Measurements from ENCODE around the gene BICC1.

The BICC1 gene, protein sequence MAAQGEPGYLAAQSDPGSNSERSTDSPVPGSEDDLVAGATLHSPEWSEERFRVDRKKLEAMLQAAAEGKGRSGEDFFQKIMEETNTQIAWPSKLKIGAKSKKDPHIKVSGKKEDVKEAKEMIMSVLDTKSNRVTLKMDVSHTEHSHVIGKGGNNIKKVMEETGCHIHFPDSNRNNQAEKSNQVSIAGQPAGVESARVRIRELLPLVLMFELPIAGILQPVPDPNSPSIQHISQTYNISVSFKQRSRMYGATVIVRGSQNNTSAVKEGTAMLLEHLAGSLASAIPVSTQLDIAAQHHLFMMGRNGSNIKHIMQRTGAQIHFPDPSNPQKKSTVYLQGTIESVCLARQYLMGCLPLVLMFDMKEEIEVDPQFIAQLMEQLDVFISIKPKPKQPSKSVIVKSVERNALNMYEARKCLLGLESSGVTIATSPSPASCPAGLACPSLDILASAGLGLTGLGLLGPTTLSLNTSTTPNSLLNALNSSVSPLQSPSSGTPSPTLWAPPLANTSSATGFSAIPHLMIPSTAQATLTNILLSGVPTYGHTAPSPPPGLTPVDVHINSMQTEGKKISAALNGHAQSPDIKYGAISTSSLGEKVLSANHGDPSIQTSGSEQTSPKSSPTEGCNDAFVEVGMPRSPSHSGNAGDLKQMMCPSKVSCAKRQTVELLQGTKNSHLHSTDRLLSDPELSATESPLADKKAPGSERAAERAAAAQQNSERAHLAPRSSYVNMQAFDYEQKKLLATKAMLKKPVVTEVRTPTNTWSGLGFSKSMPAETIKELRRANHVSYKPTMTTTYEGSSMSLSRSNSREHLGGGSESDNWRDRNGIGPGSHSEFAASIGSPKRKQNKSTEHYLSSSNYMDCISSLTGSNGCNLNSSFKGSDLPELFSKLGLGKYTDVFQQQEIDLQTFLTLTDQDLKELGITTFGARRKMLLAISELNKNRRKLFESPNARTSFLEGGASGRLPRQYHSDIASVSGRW

DNA sequence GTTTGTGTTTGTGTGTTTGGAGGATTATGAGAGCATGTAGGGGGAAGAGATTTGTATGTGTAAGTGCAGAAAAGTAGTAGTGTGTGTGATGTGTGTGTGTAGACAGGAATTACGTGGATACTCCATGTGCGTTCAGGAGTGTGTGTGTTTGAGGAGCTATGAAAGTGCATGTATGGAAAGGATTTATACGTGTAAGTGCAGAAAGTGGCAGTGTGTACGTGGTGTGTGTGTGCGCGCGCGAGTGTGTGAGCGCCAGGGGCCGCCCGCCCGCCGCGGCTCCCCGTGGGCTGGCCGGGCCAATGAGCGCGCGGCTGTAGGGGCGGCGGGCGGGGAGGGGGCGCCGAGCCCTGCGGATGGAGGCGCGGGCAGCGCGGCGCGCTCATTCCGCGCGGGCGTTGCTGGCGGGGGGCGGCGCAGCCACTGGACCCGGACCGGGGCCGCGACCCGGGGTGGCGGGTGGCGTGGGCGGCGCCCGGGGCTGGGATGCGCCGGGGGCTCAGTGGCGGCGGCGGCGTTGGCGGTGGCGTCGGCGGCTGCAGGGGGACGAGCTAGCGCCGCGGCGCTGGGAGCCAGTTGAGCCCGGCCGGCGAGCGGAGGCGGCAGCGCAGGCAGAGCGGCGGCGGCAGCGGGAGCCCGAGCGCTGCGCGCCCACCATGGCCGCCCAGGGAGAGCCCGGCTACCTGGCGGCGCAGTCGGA is at the start of gene BICC1:
Gene BICC1 (plus strand): TSS at position 382 of the 697 bp plus-strand sequence. CDS start 272 bp downstream, at position 654.
- no peak for DNase-seq

DNA sequence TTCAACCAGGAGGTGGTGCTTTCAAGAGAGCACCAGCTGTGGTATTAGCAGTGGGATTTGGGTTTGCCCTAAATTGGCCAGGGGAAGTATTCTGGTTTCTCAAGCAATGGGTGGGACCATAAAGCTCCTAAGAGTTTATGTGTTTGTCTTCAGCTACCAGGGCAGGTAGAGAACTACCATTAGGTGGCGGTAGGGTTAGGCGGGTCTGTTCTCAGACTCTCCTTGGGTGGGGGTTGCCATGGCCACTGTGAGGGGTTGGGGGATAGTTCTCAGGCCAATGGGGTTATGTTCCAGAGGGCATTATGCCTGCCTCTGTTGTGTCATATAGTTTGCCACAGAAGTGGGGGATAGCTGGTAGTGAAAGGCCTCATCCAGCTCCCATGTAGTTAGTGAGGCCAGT is 47.7 kb upstream of the BICC1 start:
- DNase-seq: no peak

DNA sequence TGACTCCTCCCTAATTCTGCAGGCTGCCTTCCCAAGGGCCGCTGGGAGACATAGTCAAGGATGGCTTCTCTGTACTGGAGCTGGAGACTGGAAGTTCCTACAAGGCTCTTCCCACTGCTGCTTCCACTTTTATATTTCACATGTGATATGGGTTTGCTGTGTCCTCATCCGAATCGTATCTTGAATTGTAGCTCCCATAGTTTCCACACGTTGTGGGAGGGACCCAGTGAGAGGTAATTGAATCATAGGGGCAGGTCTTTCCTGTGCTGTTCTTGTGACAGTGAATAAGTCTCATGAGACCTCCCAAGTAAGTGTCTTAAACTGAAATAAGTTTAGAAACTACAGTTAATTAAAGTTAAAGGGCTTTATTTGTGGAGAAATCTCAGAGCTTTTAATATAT is 47.0 kb upstream of the BICC1 start:
- DNase-seq: no peak

DNA sequence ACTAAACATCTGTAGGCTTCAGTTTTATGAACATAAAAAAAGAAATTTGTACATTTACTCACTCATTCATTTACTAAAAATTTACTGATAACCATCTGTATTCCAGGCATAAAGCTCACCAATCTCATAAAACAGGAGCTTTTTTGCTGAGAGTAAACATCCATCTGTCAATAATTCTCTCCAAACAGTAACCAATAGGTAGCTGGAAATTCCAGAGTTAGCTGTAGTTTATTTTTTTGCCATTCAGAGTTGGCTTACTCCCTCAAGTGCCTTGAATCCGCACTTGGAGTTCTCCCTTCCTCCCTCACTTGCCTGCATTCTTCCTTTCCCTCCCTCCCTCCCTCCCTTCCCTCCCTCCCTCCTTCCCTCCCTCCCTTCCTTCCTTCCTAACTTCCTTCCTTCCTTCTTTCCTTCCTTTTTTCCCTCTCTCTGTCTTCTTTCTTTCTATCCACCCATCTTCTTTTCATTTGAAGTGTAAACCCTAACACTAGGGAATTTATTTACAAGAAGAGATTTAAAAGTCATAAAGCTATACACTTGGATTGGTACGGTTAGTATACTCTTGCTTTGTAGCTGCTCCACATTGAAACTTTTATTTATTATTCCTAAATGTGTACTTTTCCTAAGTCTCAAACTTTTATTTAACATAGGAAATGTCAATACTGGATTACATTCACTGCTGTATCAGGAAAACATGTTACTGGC is 44.6 kb upstream of the BICC1 start:
- no peak for DNase-seq

DNA sequence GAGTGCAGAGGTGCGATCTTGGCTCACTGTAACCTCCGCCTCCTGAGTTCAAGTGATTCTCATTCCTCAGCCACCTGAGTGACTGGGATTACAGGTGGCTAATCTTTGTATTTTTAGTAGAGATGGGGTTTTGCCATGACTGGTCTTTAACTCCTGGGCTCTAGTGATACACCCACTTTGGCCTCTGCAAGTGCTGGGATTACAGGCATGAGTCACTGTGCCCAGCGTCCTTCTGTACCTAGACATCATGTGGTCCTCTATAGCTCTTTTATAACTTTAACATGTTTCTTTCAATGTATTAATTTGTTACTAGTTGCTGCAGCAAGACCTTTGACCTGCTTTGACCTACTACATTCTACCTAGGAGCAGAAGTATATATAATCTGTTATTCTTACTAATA is 38.7 kb upstream of the BICC1 start:
- DNase-seq: no peak

DNA sequence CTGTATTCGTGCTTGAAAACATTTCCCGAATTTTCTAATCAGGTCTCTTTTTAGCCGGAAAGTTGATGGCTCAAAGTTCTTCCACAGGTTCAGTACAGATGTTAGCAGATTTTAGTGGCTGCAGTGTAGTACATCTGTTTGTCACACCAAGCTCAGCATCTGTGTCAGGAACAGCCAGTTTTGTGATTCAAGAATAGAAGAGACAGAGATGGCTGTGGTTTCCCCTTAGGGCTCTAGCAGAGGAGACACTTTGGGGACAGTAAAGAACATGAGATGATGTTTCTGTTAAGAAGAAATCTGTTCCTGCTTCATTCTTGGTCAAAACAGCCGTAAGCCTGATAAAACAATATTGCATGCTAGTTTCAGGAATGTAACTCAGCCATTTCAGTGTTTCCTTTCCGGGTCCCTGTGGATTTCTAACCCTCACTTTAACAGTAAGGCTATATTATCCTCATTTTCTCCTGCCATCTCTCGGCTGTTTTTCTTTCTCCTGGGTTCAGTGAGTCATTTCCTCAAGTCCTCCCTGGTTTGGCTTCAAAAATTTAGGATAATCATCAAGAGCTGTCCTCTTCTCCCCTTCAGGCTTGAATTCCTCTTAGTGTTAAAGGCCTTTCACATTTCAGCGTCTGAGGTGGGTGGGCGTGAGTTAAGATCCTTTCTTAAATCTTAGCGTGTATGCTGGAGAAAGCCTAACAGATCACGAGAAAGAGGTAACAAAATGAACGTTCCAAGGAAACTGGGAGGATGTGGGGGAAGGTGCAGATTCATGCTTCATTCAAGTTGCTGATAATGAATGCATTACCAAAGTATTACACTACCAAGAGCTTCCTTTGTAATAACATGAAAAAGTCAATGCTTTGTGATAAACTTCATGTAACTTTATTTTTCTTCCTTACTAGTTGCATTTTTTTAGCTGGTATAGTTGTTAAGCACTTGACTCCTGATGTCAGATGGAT is 37.1 kb upstream of the BICC1 start:
- DNase-seq: no peak

DNA sequence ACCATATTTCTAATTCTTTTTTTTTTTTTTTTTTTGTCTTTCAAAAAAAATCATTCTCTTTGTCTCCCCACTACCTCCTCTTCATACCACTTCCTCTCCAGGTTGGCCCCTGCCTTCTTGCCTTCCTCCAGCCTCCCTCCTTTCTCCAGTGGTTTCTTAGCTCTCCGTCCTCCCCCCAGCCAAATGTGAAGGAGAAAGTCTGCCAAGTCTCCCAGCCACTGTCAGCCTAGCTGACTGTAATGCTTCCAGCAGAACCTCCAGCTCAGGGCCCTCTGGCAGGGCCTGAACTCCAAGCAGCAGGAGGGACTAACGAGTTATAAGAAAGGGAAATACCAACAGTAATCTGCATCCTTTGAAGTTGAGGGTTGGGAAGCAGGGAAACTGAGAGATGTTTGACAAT is 35.5 kb upstream of the BICC1 start:
- no peak for DNase-seq

DNA sequence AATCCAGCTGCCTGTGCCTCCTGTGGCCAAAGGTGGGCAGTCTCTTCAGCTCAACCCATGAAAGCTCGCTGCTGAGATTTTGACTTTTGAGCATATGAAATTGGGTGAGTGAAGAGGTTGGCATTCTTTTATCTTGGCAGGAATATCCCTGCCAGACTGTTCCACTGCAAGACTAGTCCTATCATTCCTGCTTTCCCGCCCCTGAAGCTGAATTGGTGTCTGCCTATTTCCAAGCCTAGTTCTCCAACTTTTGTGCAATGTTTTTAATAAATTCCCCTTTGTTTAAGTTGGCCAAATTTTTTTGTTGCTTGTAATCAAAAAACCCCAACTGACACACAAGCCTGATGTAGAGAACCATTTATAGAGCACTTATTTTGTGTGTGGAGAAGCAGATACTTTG is 34.8 kb upstream of the BICC1 start:
- no peak for DNase-seq

DNA sequence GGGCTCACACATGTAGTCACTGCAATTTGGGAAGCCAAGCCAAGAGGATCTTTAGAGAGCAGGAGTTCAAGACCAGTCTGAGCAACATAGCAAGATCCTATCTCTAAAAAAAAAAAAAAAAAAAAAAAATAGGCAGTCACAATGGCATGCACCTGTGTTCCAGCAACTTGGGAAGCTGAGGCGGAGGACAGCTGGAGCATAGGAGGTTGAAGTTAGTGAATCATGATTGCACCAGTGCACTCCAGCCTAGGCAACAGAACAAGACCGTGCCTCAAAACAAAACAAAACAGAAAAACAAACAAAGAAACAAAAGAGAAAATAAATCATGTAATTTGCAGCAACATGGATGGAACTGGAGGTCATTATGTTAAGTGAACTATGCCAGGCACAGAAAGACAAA is 33.6 kb upstream of the BICC1 start:
- no peak for DNase-seq

DNA sequence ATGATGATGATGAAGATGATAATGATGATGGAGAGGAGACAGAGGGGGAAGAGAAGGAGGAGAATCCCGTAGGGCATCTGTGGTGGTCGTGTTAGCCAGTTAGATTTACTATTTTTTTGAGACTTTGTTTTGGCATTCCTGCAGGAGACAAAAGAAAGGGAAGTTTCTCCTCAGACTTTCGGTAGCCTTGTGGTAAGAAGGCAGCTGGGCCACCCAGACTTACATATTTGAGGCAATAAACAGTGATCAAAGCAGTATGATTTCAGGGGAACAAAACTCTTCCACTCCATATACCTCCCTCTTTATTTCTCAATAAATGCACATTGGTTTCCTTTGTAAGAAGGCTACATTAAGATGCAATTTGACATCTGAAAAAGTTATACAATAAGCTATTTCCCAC is 32.4 kb upstream of the BICC1 start:
- DNase-seq: no peak

DNA sequence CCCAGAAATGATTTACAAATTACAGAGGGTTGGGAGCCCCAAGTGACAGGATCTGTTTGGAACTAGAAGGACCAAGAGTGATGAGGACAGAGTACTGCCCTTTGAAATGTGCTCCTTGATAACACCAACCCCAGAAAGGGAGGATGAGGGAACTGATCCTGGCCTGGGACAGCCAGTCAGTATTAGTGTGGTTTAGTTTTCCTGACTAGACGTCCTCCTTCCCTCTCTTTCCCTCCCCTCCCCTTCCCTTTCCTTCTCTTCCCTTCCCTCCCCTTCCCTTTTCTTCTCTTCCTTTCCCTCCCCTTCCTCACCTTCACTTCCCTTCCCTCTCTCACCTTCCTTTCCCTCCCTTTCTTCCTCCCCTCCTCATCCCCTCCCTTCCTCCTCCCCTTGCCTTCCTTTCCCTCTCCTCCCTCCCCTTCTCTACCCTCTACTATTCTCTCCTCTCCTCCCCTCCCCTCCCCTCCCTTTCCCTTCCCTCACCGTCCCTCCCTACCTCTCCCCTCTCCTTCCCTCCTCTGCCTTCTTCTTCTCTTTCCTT is 31.0 kb upstream of the BICC1 start:
- no peak for DNase-seq

DNA sequence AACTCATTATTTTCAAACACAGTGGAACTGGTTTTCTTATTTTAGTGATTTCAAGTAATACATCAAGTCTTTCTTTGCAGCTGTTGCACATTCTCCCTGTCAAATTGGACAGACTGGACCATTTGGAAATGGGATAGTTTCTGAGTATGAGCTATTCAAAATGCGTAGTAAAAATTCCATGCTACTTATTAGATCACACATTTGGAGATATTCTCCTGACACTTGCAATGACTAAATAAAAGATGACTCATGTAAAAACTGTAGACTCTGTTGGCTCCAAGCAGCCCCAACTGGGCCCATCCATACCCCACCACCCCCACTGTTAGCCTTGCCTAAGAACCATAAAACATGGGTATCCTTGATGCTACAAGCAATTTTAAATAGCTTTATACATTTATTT is 25.9 kb upstream of the BICC1 start:
- DNase-seq: no peak

DNA sequence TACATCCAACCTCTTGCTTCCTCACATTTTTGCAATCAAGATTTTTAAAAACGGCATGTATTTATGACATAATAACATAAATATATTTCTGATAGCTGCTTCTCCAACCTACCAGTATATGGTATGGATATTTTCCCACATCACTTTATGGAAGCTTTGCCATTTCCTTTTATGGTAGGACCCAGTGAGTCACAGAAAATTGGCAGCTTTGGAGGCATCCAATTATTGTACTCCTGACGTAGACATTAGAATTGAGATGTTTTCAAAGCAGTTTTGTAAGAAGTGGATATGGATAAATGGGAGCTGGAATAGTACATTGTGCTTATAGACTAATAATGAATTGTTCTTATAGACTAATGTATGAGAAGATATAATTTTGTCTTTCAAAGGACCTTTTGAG is 23.8 kb upstream of the BICC1 start:
- DNase-seq: no peak

DNA sequence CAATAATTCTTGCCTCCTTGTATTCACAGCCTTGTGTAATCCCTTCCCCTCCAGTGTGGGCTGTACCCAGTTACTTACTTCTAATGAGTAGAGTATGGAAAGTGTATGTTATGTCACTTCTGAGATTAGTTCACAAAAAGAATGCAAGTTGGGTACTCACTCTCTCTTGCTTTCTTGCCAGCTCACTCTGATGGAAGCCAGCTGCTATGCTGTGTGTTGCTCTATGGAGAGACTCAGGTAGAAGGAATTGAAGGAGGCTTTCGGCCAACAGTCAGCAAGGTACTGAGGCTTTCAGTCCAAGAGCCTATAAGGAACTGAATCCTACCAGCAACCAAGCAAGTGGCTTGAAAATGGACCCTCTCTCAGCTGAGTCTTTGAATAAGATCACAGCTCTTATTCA is 9.7 kb upstream of the BICC1 start:
- no peak for DNase-seq

DNA sequence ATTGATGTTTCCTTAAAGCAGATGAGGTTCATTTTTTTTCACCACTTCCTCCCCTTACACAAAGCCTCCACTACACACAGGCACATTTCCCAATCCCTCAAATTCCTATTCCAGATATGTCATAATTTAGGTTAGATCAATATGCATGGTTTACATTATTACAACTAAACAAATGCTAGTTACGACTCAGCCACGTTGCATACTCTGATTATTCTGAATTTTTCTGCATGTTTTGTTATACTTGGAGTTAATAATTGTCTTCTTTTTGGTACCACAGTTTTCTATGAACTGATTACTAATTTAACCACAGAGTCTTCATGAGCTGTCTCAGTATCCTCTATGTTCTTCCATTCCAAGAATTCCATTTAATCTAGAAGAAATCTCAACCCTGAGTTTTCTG is 4.4 kb upstream of the BICC1 start:
- DNase-seq: no peak

DNA sequence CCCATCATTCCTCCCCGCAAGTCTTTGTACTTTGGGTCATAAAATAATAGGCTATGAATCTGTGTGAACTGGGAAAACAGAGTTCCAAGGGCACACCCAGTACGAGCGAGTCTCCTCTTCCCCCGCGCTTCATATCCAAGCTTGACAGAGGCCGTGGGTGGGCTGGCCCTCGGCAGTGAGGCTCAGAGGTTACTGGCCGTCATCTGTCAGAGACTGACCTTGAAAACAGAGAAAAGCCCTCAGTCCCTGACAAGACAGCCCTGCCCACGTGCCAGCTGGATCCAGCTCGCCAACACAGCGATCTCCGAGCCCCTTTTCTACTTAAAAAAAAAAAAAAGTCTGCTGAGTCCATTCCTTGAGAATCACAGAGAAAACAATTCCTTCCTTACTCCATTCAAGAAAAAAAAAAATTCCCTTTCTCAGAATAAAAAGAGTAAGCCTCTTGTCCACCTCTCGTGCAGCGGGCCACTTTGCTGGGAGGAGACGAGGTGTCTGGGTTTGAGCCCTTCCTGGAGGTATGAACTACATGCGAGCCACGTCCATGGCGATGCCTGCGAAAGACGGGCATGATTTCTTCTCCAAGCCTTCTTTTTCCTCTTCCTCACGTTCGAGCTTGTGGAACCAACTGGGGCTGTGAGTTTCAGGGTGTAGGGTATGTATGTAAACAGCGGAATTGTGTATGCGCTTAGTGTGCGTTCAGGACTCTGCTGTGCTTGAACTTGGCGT is 744 bp upstream of the BICC1 start:
- no peak for DNase-seq

DNA sequence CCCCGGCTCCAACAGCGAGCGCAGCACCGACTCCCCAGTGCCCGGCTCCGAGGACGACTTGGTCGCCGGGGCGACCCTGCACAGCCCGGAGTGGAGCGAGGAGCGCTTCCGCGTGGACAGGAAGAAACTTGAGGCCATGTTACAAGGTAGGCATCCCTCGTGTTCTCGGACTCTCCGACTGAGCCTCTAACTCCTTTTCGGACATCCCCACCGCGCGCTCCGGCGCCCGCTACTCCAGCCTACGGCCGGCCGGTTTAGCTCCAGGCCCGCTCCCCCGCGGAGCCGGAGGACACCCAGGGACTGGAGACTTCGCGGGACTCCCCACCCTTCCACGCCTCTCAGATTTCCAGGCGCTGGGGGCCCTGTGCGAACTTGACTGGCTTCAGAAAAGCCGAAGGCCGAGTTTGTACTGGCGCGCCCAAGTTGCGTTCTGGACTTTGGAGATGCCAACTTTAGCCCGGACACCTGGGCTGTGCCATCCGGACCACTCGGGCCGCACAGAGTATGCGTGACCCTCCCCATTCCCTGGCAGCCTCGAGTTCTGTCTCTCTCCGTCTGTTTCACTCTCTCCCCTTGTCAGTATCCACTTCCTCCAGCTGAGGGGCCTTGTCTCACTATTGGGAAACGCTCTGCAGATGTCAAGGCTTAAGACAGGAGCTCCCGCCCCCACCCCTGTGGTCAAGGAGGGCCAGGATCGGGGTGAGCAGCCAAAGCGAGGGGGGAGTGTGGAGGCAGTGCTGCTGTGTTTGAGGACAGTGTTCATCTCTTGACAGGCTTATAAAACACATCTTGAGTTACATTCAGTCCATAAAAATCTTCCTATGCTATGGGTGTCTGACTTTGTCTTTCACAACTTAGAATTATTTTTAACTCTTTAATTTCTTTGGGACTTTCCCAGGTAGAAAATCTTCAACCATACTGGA is 777 bp downstream of the BICC1 start:
- no peak for DNase-seq

DNA sequence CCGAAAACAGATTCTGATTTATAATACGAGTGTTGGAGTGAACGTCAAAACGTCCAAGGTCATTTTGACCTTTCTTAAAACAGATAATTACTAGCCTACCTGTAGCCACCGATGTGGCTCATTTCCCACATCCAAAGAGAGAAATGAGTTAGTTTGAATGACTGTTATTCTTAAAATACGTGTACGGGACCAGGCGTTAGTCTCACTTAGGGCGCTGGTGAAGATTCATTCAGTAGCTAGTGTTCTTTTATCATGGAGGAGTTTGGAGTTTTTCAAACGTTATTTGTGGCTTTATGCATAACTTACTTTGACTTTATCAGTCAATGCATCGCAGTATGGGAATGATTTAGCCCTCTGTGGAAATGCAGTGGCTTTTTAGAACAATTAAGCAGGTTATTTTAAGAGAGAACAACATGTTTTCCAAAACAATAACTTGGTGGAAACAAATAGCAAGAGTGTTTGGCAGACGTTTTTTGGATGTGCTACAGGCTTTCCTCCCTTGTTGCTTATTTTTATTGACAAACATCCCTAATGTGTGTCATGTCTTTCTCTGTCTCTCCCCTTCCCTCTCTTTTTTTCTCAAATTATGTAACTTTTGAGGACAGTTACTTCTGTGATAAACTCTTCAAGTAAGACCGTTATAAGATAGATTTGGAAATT is 1.6 kb downstream of the BICC1 start:
- DNase-seq: no peak

Data from CD4-positive, alpha-beta T cell treated with Interleukin-6 for 4 hours (primary cell).